ENCODE measurements around the gene MCF2L.

Gene MCF2L

GRCh38 chr13:113046883-113047244, 77.8 kb downstream of the MCF2L start:
- H3K79me2 ChIP-seq, result peaks cover 3% of the 10 kb centered on the region
- no peaks in the 10 kb centered on the region for H3K9me3 ChIP-seq (ENCODE audit: control insufficient read depth, low read length)
- no peak overlapping the region for H3K27ac ChIP-seq
- no peak overlapping the region for H3K9ac ChIP-seq
- H3K4me3 ChIP-seq (ENCODE audit: low read depth, low read length), result no peak overlapping the region
- no peaks in the 10 kb centered on the region for H3K4me1 ChIP-seq
- no peak overlapping the region for H3K4me2 ChIP-seq (ENCODE audit: low read length)
- no peaks in the 10 kb centered on the region for H3K27me3 ChIP-seq (ENCODE audit: control insufficient read depth, insufficient read depth, low read length)
- no peaks in the 10 kb centered on the region for H3K36me3 ChIP-seq (ENCODE audit: control insufficient read depth, insufficient read depth, low read length)
- TF ChIP-seq CTCF (IDR thresholded peaks at IDR 0.05), result no peak
- no peak overlapping the region for H2AFZ ChIP-seq

DNA sequence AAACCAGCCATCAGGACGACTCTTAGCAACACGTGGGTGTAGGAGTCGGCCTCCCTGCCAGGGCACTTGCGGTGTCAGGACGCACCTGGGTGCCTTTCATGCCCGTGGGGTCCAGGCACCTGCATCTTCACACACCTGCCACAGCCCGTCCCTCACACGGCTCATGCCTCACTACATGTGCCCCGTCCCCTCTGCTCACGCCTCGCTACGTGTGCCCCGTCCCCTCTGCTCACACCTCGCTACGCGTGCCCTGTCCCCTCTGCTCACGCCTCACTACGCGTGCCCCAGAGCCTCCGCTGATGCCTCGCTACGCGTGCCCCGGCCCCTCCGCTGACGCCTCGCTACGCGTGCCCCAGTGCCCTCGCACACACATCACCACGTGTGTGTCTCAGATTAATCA, 78.6 kb downstream of the MCF2L start:
- Histone ChIP-seq H3K4me1 (no peaks in the 10 kb centered on the region), H3K79me2 (peaks cover 3% of the 10 kb centered on the region), H2AFZ (no peak overlapping the region), H3K9me3 (ENCODE audit: control insufficient read depth, low read length) (no peaks in the 10 kb centered on the region), H3K27ac (no peak overlapping the region), H3K27me3 (ENCODE audit: control insufficient read depth, insufficient read depth, low read length) (no peaks in the 10 kb centered on the region), H3K9ac (no peak overlapping the region), H3K4me3 (ENCODE audit: low read depth, low read length) (no peak overlapping the region), H3K4me2 (ENCODE audit: low read length) (no peak overlapping the region), H3K36me3 (ENCODE audit: control insufficient read depth, insufficient read depth, low read length) (no peaks in the 10 kb centered on the region)
- no peak for TF ChIP-seq CTCF (IDR thresholded peaks at IDR 0.05)

- H3K4me1 ChIP-seq, result no peaks in the 10 kb centered on the region
- H3K9ac ChIP-seq, result no peak overlapping the region
- no peak overlapping the region for H3K27ac ChIP-seq
- no peak overlapping the region for H3K4me2 ChIP-seq (ENCODE audit: low read length)
- H3K36me3 ChIP-seq (ENCODE audit: control insufficient read depth, insufficient read depth, low read length), result no peaks in the 10 kb centered on the region
- no peak overlapping the region for H2AFZ ChIP-seq
- H3K27me3 ChIP-seq (ENCODE audit: control insufficient read depth, insufficient read depth, low read length), result no peaks in the 10 kb centered on the region
- H3K79me2 ChIP-seq, result peaks cover 3% of the 10 kb centered on the region
- H3K9me3 ChIP-seq (ENCODE audit: control insufficient read depth, low read length), result no peaks in the 10 kb centered on the region
- TF ChIP-seq CTCF (IDR thresholded peaks at IDR 0.05), result no peak
- no peak overlapping the region for H3K4me3 ChIP-seq (ENCODE audit: low read depth, low read length)
Observed at GRCh38 chr13:113048766-113049165, 79.8 kb downstream of the MCF2L start.

DNA sequence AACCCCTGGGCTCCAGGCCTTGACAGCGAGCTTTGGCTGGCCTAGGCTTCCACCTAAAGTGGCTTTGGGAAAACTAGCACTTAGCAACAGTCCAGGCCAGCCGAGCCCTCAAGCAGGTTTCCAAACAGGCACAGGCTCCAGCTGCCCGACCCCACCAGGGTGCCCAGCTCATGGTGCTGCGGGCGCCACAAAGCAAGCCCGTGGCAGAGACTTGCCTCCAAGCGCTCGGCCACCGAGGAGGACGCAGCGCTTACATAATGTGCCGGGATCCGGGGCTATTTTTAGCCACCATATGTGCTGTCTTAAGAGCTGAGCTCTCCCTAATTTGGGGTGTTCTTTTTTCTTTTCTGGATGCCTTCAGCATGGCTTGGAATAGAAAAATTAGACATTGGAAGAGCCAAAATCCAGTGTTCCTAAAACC, 80.5 kb downstream of the MCF2L start:
- H3K9ac ChIP-seq, result no peak overlapping the region

More for the DNA sequence above, 80.5 kb downstream of the MCF2L start:
- Histone ChIP-seq H3K27ac (no peak overlapping the region), H3K4me3 (ENCODE audit: low read depth, low read length) (no peak overlapping the region), H3K36me3 (ENCODE audit: control insufficient read depth, insufficient read depth, low read length) (no peaks in the 10 kb centered on the region), H3K79me2 (peaks cover 3% of the 10 kb centered on the region), H3K4me2 (ENCODE audit: low read length) (no peak overlapping the region), H3K27me3 (ENCODE audit: control insufficient read depth, insufficient read depth, low read length) (no peaks in the 10 kb centered on the region), H2AFZ (no peak overlapping the region), H3K9me3 (ENCODE audit: control insufficient read depth, low read length) (no peaks in the 10 kb centered on the region), H3K4me1 (no peaks in the 10 kb centered on the region)
- TF ChIP-seq CTCF (IDR thresholded peaks at IDR 0.05), result no peak

Data from parathyroid adenoma (tissue), 2 donors.